HG03571 (cell line): ENCODE results near the gene C1QC.

Source experiments
- ATAC-seq: cut with Tn5 transposase; IDR thresholded peaks from one replicate; pipeline ENCODE4 v1.9.1; 2021; ENCODE audit not compliant: unreplicated experiment

C1QC gene

GRCh38 chr1:22643381-22643780 is at the start of gene C1QC:
Gene C1QC (plus strand): TSS chr1:22643633. CDS start chr1:22644024, 391 bp downstream.
- no peak for ATAC-seq

- ATAC-seq, result no peak
Observed at GRCh38 chr1:22594396-22594795, 49.0 kb upstream of the C1QC start.

- ATAC-seq, result no peak
Observed at GRCh38 chr1:22595108-22595507, 48.3 kb upstream of the C1QC start.

GRCh38 chr1:22597301-22597965 is 46.0 kb upstream of the C1QC start:
- ATAC-seq, result no peak

- ATAC-seq, result no peak
Observed at GRCh38 chr1:22597996-22598395, 45.4 kb upstream of the C1QC start.

- ATAC-seq, result no peak
Observed at GRCh38 chr1:22598736-22599135, 44.7 kb upstream of the C1QC start.

GRCh38 chr1:22600071-22600816 is 43.2 kb upstream of the C1QC start:
- no peak for ATAC-seq

- no peak for ATAC-seq
Observed at GRCh38 chr1:22600817-22601605, 42.4 kb upstream of the C1QC start.

- ATAC-seq, result no peak
Observed at GRCh38 chr1:22601610-22602009, 41.8 kb upstream of the C1QC start.

- ATAC-seq, result no peak
Observed at GRCh38 chr1:22602060-22602740, 41.2 kb upstream of the C1QC start.

- no peak for ATAC-seq
Observed at GRCh38 chr1:22606161-22606560, 37.3 kb upstream of the C1QC start.

GRCh38 chr1:22607154-22607553 is 36.3 kb upstream of the C1QC start:
- ATAC-seq, result no peak

GRCh38 chr1:22608361-22608760 is 35.1 kb upstream of the C1QC start:
- ATAC-seq, result no peak

- no peak for ATAC-seq
Observed at GRCh38 chr1:22609291-22609690, 34.1 kb upstream of the C1QC start.

- no peak for ATAC-seq
Observed at GRCh38 chr1:22611530-22611947, 31.9 kb upstream of the C1QC start.

GRCh38 chr1:22612671-22613571 is 30.5 kb upstream of the C1QC start:
- ATAC-seq, result no peak

- no peak for ATAC-seq
Observed at GRCh38 chr1:22613572-22613918, 29.9 kb upstream of the C1QC start.

- ATAC-seq, result no peak
Observed at GRCh38 chr1:22613951-22614350, 29.5 kb upstream of the C1QC start.

- ATAC-seq, result no peak
Observed at GRCh38 chr1:22615886-22616285, 27.5 kb upstream of the C1QC start.

GRCh38 chr1:22616571-22616970 is 26.9 kb upstream of the C1QC start:
- no peak for ATAC-seq
